GM19193 (cell line): Measurements from ENCODE around the gene SNX12.

ENCODE experiments used
- POLR2A ChIP-seq: IDR thresholded peaks from 4 replicates; pipeline ENCODE4 v1.6.1; 2011; ENCODE audit not compliant: insufficient read depth, insufficient read length; ENCODE audit errors: extremely low read depth

The SNX12 gene

GRCh38 chrX:71098951-71099506, 30.9 kb upstream of the SNX12 start:
- TF ChIP-seq POLR2A, result no peak

DNA sequence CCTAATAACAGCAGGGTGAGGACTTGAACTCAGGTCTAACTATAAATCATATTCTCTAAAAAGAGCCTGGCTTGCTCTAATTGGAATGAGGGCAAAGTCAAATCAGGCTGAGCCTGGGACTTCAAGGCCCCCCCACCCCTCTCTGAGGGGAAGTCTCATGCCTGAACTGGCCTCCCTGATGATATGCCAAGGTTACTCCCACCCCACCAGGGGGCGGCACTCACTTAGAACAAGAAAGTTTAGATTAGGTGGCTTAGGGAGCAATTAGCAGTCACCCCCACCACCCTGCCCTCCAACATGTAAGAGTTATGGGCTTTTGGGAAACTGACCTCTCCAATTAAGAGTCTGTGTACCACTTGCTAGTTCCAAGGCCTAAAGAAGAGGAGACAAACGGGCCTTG, 30.2 kb upstream of the SNX12 start:
- no peak for TF ChIP-seq POLR2A

- no peak for TF ChIP-seq POLR2A
Measured at GRCh38 chrX:71096760-71097032, 28.6 kb upstream of the SNX12 start.

DNA sequence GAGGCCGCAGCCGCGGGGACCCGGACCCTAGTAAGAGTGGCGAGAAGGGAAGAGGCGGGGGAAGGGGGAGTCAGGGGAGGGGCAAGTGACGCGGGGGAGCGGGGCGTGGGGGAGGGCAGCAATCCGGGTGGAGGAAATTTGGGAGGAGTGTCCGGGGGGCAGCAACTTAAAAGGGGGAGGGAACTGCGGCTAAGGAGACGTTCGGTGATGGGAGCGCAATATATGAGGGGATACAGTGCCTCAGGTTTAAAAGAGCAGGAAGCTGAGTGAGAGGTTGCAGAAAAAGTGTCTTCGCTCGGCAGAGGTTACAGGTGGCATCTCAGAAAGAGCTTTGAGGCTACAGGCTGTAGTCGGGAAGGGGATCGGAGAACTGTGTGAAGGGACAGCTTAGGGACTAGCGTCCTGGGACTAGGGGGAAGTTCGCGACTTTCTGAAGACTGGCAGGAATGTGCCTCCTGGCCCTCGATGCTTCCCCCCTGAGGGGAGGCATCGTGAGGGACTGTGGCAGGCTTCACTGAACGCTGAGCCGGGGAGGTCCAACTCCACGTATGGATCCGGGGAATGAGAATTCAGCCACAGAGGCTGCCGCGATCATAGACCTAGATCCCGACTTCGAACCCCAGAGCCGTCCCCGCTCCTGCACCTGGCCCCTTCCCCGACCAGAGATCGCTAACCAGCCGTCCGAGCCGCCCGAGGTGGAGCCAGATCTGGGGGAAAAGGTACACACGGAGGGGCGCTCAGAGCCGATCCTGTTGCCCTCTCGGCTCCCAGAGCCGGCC, 28.0 kb upstream of the SNX12 start:
- TF ChIP-seq POLR2A, result no peak

- TF ChIP-seq POLR2A, result peak; percentile 45
Measured at GRCh38 chrX:71095555-71095980, 27.4 kb upstream of the SNX12 start, which contains the start of gene FOXO4. Gene FOXO4, plus strand, starts transcription at chrX:71095851. Its CDS starts 678 bp downstream, at chrX:71096529.

GRCh38 chrX:71095033-71095432, 26.9 kb upstream of the SNX12 start:
- TF ChIP-seq POLR2A, result no peak

GRCh38 chrX:71091263-71091662, 23.1 kb upstream of the SNX12 start:
- TF ChIP-seq POLR2A, result no peak

- TF ChIP-seq POLR2A, result no peak
Measured at GRCh38 chrX:71085900-71086299, 17.8 kb upstream of the SNX12 start.

DNA sequence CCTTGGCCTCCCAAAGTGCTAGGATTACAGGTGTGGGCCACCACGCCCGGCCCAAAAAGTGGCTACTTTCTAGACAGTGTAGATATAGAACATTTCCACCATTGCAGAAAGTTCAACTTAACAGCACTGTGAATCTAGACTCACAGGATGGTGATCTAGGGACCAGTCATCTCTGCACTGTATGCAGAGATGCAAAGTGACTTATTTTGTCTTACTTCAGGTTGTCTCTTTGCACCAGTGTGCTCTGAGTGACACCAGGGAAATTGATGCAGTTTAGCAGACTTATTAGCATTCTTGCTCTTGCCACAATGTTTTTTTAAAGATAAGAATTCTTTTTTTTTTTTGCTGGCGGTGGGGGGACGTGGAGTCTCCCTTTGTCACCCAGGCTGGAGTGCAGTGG, 14.7 kb upstream of the SNX12 start:
- no peak for TF ChIP-seq POLR2A

GRCh38 chrX:71082124-71082647, 14.1 kb upstream of the SNX12 start:
- TF ChIP-seq POLR2A, result no peak

DNA sequence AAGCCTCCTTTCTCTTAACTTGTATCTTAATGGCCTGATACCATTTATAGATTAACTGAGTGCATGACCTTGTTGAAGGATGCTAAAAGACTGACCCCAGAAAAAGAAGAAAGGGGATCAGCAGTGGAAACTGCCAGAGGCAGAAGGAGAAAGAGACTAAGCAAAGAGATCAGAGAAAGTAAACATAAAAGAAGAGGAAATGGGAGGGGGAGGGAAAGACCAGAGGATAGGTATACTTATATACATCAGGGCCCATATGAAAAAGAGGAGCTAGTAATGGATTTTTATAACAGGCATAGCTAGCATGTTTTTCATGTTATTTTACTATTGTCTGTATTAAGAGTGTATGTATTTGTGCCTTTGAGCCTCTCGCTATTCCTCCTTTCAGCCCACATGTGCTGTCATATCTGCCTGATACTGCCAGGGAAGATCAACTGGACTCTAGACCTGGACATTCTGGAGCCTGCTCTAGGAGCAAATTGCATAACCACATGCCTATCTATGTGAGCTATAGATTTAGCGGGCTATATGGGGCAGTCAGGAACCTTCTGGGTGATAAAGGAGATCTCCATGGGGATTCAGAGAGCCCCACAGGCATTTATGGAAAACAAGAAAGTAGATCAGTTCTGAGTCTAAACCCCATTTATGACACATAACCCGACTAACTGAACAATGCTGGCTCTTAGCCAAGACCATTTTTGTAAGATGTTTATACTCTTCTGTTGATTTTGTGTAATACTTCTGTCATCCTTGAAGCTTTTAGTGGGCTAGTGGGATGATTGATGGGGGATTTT, 13.4 kb upstream of the SNX12 start:
- TF ChIP-seq POLR2A, result no peak

DNA sequence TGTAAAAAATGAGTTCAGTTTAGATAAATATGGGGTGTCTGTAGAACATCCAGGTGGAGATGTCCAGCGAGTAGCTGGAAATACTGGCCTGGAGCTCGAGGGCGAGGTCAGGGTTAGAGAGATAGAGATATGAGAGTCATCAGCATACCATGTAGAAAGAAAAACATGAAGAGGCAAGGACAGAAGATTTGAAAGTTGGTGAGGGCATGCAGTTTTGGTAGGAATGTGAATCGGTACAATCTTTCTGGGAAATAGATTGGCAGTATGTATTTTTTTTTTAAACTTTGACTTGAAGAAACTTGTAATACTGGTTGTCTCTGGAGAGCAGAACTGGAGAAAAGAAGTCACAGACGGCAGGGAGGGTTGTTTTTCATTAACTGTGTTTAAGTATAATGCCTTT, 2.4 kb upstream of the SNX12 start:
- no peak for TF ChIP-seq POLR2A

GRCh38 chrX:71067712-71068043, 456 bp downstream of the SNX12 start:
- no peak for TF ChIP-seq POLR2A

GRCh38 chrX:71067089-71067488, 1.0 kb downstream of the SNX12 start:
- TF ChIP-seq POLR2A, result no peak

- no peak for TF ChIP-seq POLR2A
Measured at GRCh38 chrX:71060127-71060526, 8.0 kb downstream of the SNX12 start.

- TF ChIP-seq POLR2A, result no peak
Measured at GRCh38 chrX:71057848-71058530, 10.1 kb downstream of the SNX12 start.

- TF ChIP-seq POLR2A, result no peak
Measured at GRCh38 chrX:71056867-71057266, 11.3 kb downstream of the SNX12 start.
